GM23338 (cell line): ENCODE results near the gene KIF24. TPM values are rescaled to one million over a fixed set of nuclear protein-coding genes. Genes with fewer than 3 reads are reported as not detected.

Experiments
- ATAC-seq: fragments of 200-7000 bp; cut with Tn5 transposase; 3 replicates; pipeline ENCODE4 v1.9.1; 2020
- DNase-seq: peaks from one replicate; pipeline ENCODE4 v3.0.0-alpha.2; 2015; ENCODE audit warnings: low spot score
- H2AFZ ChIP-seq: fragments of 200-600 bp; sonication (generic); 2 replicates; pipeline ENCODE4 v1.8.0; 2016; ENCODE audit warnings: antibody characterized with exemption, mild to moderate bottlenecking, moderate library complexity
- H3F3A ChIP-seq: fragments of 200-600 bp; sonication (generic); replicated peaks from 2 replicates; pipeline ENCODE4 v1.8.0; 2017; ENCODE audit warnings: antibody characterized with exemption, mixed run types, low read depth
- H3K27ac ChIP-seq: fragments of 200-600 bp; sonication (generic); 2 replicates; pipeline ENCODE4 v1.6.1; 2016; ENCODE audit warnings: low read depth
- H3K27me3 ChIP-seq: fragments of 200-600 bp; sonication (generic); 2 replicates; pipeline ENCODE4 v1.8.0; 2016; ENCODE audit warnings: mild to moderate bottlenecking, mixed run types, moderate library complexity; ENCODE audit not compliant: insufficient read depth
- H3K36me3 ChIP-seq: fragments of 200-600 bp; sonication (generic); 2 replicates; pipeline ENCODE4 v1.8.0; 2016; ENCODE audit warnings: mild to moderate bottlenecking; ENCODE audit not compliant: insufficient read depth
- H3K4me1 ChIP-seq: fragments of 200-600 bp; sonication (generic); 2 replicates; pipeline ENCODE4 v1.8.0; 2016; ENCODE audit warnings: mild to moderate bottlenecking, moderate library complexity; ENCODE audit not compliant: insufficient read depth
- H3K4me2 ChIP-seq: fragments of 200-600 bp; sonication (generic); 2 replicates; pipeline ENCODE4 v1.7.1; 2017; ENCODE audit warnings: mixed run types
- H3K4me3 ChIP-seq: fragments of 200-600 bp; sonication (generic); 2 replicates; pipeline ENCODE4 v1.6.1; 2016; ENCODE audit warnings: mixed run types
- H3K79me2 ChIP-seq: fragments of 200-600 bp; sonication (generic); replicated peaks from 2 replicates; pipeline ENCODE4 v1.8.0; 2017; ENCODE audit warnings: mild to moderate bottlenecking; ENCODE audit not compliant: insufficient read depth
- H3K9me2 ChIP-seq: fragments of 200-600 bp; sonication (generic); 2 replicates; pipeline ENCODE4 v1.8.0; 2017; ENCODE audit not compliant: insufficient read depth
- H4K20me1 ChIP-seq: fragments of 200-600 bp; sonication (generic); replicated peaks from 2 replicates; pipeline ENCODE4 v1.8.0; 2017; ENCODE audit warnings: mild to moderate bottlenecking; ENCODE audit not compliant: insufficient read depth
- H3K27ac Mint-ChIP-seq: 2 replicates; pipeline ENCODE4 v1.8.0; 2020; ENCODE audit warnings: inconsistent platforms, mild to moderate bottlenecking, moderate library complexity, mixed read lengths
- H3K27me3 Mint-ChIP-seq: 3 replicates; pipeline ENCODE4 v1.8.0; 2022; ENCODE audit warnings: low read depth, mild to moderate bottlenecking, moderate library complexity, mixed read lengths, inconsistent platforms; ENCODE audit not compliant: insufficient read depth, poor library complexity
- H3K36me3 Mint-ChIP-seq: 3 replicates; pipeline ENCODE4 v1.8.0; 2021; ENCODE audit warnings: low read depth, mild to moderate bottlenecking, inconsistent platforms, moderate library complexity, mixed read lengths
- H3K4me1 Mint-ChIP-seq: 3 replicates; pipeline ENCODE4 v1.8.0; 2020; ENCODE audit warnings: mild to moderate bottlenecking, inconsistent platforms, mixed read lengths
- H3K4me3 Mint-ChIP-seq: 3 replicates; pipeline ENCODE4 v1.8.0; 2021; ENCODE audit warnings: moderate library complexity, mild to moderate bottlenecking, inconsistent platforms, mixed read lengths
- H3K9me3 Mint-ChIP-seq: 3 replicates; pipeline ENCODE4 v1.8.0; 2020; ENCODE audit warnings: moderate library complexity, mild to moderate bottlenecking, inconsistent platforms, mixed read lengths
- CREB1 ChIP-seq: fragments of 250-450 bp; sonication (Bioruptor Pico); IDR thresholded peaks from 2 replicates; pipeline ENCODE4 v1.5.0; 2020; ENCODE audit warnings: low read depth, mild to moderate bottlenecking, moderate library complexity
- ETS1 ChIP-seq: IDR thresholded peaks from 2 replicates; pipeline ENCODE4 v1.6.1; 2016; ENCODE audit warnings: antibody characterized with exemption
- EZH2phosphoT487 ChIP-seq: fragments of 200-600 bp; sonication (generic); IDR thresholded peaks from one replicate; pipeline ENCODE4 v1.8.1; 2018; ENCODE audit warnings: antibody characterized with exemption; ENCODE audit not compliant: unreplicated experiment
- ZNF114 ChIP-seq: fragments of 250-450 bp; sonication (Bioruptor Pico); IDR thresholded peaks from 2 replicates; pipeline ENCODE4 v1.5.0; 2020; ENCODE audit warnings: mild to moderate bottlenecking, moderate library complexity
- ZNF331 ChIP-seq: fragments of 250-450 bp; sonication (Bioruptor Pico); IDR thresholded peaks from 2 replicates; pipeline ENCODE4 v1.5.0; 2020; ENCODE audit warnings: low read depth, mild to moderate bottlenecking, moderate library complexity
- ZNF462 ChIP-seq: fragments of 250-450 bp; sonication (Bioruptor Pico); IDR thresholded peaks from 2 replicates; pipeline ENCODE4 v1.5.0; 2020; ENCODE audit warnings: mild to moderate bottlenecking, moderate library complexity
- polyA plus RNA-seq: library from polyadenylated mRNA; unstranded; fragments of >200 nt; fragmentation: Nextera tagmentation; extraction: Ambion mirVana; gene quantifications from 2 replicates; pipeline ENCODE4 v1.2.1, GENCODE V29; 2016
- total RNA-seq: library from RNA; depleted of rRNA; stranded (reverse); fragments of >200 nt; shearing (Covaris generic); gene quantifications from 2 replicates; pipeline ENCODE4 v1.2.3, GENCODE V29; 2014

KIF24 gene
- total and polyA plus RNA-seq, 2 experiments from 2014 or later = 1.3 to 4.4 TPM

GRCh38 chr9:34291023-34291422, 38.0 kb downstream of the KIF24 start:
- no peak overlapping the region for H3K27ac ChIP-seq
- no peak for TF ChIP-seq ZNF331 (CRISPR knock-in tag)
- H4K20me1 ChIP-seq = no peaks in the 10 kb centered on the region
- Mint-ChIP-seq H3K4me3 (no peak overlapping the region), H3K27ac (no peak overlapping the region), H3K9me3 (no peaks in the 10 kb centered on the region), H3K4me1 (no peaks in the 10 kb centered on the region), H3K27me3 (no peaks in the 10 kb centered on the region), H3K36me3 (peaks cover 9% of the 10 kb centered on the region; the same call in 1 of the 3 replicates)
- no peak overlapping the region for H2AFZ ChIP-seq
- H3K4me1 ChIP-seq = no peaks in the 10 kb centered on the region
- no peaks in the 10 kb centered on the region for H3K79me2 ChIP-seq
- no peaks in the 10 kb centered on the region for H3K36me3 ChIP-seq
- no peak overlapping the region for H3K4me3 ChIP-seq
- no peak for ATAC-seq
- no peak overlapping the region for H3K4me2 ChIP-seq
- H3F3A ChIP-seq = no peaks in the 10 kb centered on the region
- no peak for DNase-seq
- H3K27me3 ChIP-seq = no peaks in the 10 kb centered on the region
- H3K9me2 ChIP-seq = no peaks in the 10 kb centered on the region

- no peak overlapping the region for H3K4me3 Mint-ChIP-seq
- no peak for TF ChIP-seq ZNF114 (CRISPR knock-in tag)
- DNase-seq (no peak), ATAC-seq (no peak)
- no peak overlapping the region for H3K4me2 ChIP-seq
- no peak overlapping the region for H2AFZ ChIP-seq
- no peaks in the 10 kb centered on the region for H3F3A ChIP-seq
- H3K79me2 ChIP-seq = no peaks in the 10 kb centered on the region
- no peaks in the 10 kb centered on the region for H3K4me1 ChIP-seq
- no peak overlapping the region for H3K4me3 ChIP-seq
- no peak overlapping the region for H3K27ac ChIP-seq
- no peaks in the 10 kb centered on the region for H3K36me3 ChIP-seq
- H3K36me3 Mint-ChIP-seq = peaks cover 5% of the 10 kb centered on the region; the same call in 2 of the 3 replicates
- no peaks in the 10 kb centered on the region for H3K9me3 Mint-ChIP-seq
- no peaks in the 10 kb centered on the region for H3K9me2 ChIP-seq
- H3K27ac Mint-ChIP-seq = no peak overlapping the region
- no peaks in the 10 kb centered on the region for H3K27me3 Mint-ChIP-seq
- H4K20me1 ChIP-seq = no peaks in the 10 kb centered on the region
- no peaks in the 10 kb centered on the region for H3K4me1 Mint-ChIP-seq
- H3K27me3 ChIP-seq = no peaks in the 10 kb centered on the region
These were observed 39.9 kb downstream of the KIF24 start for GRCh38 chr9:34289159-34289558.

GRCh38 chr9:34282096-34282495, 47.0 kb downstream of the KIF24 start:
- no peaks in the 10 kb centered on the region for H3K79me2 ChIP-seq
- H3K4me3 ChIP-seq = no peak overlapping the region
- DNase-seq (no peak), ATAC-seq (no peak)
- H3K4me2 ChIP-seq = no peak overlapping the region
- no peak overlapping the region for H3K27ac Mint-ChIP-seq
- no peaks in the 10 kb centered on the region for H3K4me1 Mint-ChIP-seq
- H3K27ac ChIP-seq = no peak overlapping the region
- no peaks in the 10 kb centered on the region for H3K9me3 Mint-ChIP-seq
- no peaks in the 10 kb centered on the region for H3K9me2 ChIP-seq
- peaks cover 2% of the 10 kb centered on the region for H3K27me3 Mint-ChIP-seq
- H2AFZ ChIP-seq = no peak overlapping the region
- no peak for TF ChIP-seq ZNF462 (CRISPR knock-in tag)
- TF ChIP-seq ETS1 = no peak
- no peak for TF ChIP-seq ZNF331 (CRISPR knock-in tag)
- no peak for TF ChIP-seq EZH2phosphoT487
- TF ChIP-seq CREB1 (CRISPR knock-in tag) = no peak
- TF ChIP-seq ZNF114 (CRISPR knock-in tag) = no peak
- H3K4me3 Mint-ChIP-seq = no peak overlapping the region
- no peaks in the 10 kb centered on the region for H4K20me1 ChIP-seq
- H3K27me3 ChIP-seq = no peaks in the 10 kb centered on the region
- H3F3A ChIP-seq = no peaks in the 10 kb centered on the region
- no peaks in the 10 kb centered on the region for H3K4me1 ChIP-seq
- no peaks in the 10 kb centered on the region for H3K36me3 ChIP-seq
- H3K36me3 Mint-ChIP-seq = peaks cover 5% of the 10 kb centered on the region; the same call in 2 of the 3 replicates
